GM10266 (cell line): ENCODE measurements around the gene STIM2.
"Not testable (repeated sequence)": the region's sequence is repeated elsewhere in the genome, so short reads cannot be mapped to it uniquely, and the experiment has no call there.

Experiments used
- DNase-seq: peaks from one replicate; pipeline ENCODE4 v3.0.0; 2012; ENCODE audit errors: extremely low spot score
- TF ChIP-seq, protein P1 (sequence below): IDR thresholded peaks from 2 replicates; pipeline ENCODE4 v1.5.1; 2012; ENCODE audit warnings: mild to moderate bottlenecking, low read depth; ENCODE audit not compliant: control insufficient read depth, insufficient read depth; ENCODE audit errors: missing control alignments

STIM2 gene

DNA sequence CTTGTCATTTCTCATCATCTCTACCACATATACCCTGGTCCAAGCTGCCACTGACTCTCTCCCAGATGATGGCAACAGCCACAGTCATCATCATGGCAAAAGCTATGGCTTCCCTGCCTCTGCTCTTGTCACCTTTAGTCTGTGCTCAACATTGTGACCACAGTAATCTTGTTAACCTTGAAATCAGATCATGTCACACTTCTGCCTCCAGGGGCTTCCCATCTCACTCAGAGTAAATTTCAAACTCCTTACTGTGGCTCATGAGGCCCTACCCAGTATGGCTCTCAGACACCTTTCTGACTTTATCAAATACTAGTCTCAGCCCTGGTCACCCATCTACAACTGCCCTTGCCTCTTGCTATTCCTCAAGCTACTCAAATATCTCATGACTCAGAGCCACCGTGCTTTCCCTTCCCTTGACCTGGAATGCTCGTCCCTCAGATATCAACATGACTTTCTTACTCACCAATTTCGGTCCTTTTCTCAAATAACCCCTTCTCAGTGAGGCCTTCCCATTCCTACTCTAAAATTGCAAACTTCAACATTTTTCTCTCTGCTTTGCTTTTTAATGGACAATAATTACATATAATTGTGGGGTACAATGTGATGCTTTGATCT, 41.1 kb upstream of the STIM2 start:
- no peak for DNase-seq
- TF ChIP-seq, protein P1, sequence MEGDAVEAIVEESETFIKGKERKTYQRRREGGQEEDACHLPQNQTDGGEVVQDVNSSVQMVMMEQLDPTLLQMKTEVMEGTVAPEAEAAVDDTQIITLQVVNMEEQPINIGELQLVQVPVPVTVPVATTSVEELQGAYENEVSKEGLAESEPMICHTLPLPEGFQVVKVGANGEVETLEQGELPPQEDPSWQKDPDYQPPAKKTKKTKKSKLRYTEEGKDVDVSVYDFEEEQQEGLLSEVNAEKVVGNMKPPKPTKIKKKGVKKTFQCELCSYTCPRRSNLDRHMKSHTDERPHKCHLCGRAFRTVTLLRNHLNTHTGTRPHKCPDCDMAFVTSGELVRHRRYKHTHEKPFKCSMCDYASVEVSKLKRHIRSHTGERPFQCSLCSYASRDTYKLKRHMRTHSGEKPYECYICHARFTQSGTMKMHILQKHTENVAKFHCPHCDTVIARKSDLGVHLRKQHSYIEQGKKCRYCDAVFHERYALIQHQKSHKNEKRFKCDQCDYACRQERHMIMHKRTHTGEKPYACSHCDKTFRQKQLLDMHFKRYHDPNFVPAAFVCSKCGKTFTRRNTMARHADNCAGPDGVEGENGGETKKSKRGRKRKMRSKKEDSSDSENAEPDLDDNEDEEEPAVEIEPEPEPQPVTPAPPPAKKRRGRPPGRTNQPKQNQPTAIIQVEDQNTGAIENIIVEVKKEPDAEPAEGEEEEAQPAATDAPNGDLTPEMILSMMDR = no peak

DNA sequence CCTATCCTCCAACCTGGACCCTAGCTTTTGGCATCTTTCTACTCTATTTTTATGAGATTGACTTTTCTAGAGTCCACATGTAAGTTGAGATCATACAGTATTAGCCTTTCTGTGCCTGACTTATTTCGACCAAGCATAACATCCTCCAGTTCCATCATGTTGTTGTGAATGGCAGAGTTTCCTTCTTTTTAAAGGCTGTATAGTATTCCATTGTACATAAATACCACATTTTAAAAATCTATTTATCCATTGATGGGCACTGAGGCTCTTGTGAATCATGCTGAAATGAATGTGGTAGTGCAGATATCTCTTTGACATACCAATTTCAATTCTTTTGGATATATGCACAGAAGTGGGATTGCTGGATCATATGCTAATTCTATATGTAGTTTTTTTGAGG, 40.3 kb upstream of the STIM2 start:
- DNase-seq = no peak
- TF ChIP-seq, protein P1 = no peak

DNA sequence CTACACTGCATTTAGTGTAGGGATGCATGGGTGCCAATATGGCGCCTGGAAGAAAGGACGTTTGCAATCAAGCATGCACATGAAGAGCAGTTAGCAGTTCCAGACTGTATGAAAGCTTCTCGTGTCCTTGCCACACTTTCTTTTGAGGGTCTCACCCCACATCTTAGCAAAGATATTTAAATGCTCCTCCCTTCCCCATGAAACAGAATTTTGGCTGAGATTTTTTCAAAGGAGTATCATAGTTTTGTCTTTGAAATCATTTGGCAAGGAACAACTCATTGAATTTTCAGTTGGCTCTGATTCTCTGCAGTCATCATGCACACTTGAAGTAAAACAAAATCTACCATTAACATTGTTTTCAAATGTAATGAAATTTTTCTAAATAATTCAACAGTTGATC, 39.6 kb upstream of the STIM2 start:
- TF ChIP-seq, protein P1 = no peak
- no peak for DNase-seq

DNA sequence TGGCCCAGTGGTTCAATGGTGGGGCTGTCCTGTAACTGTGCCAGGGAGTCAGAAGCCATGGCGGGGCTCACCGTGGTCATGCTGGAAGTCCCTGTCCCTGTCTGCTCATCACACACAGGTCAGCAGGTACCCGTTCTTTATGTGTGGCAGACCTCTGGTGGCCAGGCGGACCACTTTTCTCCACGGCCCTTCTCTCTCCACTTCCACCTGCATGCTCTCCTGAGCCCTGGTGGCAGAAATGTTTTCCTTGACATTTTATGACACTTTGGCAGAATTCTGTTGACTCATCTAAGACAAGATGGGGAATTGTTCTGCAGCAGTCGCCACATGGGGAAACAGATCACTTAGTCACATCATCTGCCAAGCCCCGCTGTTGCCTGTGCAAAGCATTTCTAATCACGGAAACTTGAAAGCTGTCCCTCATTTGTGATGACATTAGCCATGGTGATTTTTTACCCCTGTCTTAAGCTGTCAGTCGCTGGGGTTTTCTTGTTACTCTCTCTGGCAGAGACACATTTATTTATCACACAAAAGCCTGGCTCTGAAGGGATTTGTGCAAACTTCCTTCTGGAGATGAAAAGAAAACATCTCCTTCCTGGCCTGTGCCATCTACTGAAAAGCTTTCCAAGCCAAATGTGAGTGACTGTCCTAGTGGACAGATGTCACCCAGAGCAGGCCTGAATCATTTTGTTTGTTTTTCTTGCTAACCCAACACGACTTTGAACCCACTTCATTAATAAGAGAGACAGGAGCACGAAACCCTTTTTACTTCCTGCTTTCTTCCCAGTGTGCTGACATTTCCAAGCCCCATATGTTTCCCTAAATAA, 38.8 kb upstream of the STIM2 start:
- DNase-seq = no peak

DNA sequence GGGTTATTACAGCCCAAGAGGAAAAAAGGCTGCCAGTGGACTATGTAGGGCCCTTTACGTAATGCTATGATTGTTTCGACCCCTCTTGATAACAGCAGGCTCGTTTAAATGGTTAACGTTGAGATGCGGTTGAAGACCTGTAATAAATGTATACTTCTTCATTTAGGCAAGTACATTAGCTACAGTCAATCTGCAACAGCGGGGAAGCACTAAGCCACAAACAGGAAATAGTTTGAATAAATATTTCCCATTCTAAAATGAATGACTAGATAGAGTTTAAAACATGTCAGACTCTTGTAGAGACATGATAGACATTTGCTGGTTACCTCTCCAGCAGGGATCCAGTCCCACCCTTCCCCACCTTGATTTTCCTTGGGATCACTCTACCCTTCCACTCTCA, 38.1 kb upstream of the STIM2 start:
- TF ChIP-seq, protein P1 = no peak

More for the DNA sequence above, 38.8 kb upstream of the STIM2 start:
- TF ChIP-seq, protein P1 = no peak

DNA sequence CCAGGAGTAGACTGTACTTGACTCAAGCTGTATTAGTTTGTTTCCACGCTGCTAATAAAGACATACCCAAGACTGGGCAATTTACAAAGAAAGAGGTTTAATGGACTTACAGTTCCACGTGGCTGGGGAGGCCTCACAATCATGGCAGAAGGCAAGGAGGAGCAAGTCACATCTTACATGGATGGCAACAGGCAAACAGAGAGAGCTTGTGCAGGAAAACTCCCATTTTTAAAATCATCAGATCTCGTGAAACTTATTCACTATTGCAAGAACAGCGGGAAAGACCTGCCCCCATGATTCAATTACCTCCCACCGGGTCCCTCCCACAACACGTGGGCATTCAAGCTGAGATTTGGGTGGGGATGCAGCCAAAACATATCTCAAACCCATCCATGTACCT, 37.7 kb upstream of the STIM2 start:
- not testable (repeated sequence) for DNase-seq

More for the DNA sequence above, 38.1 kb upstream of the STIM2 start:
- no peak for DNase-seq

DNA sequence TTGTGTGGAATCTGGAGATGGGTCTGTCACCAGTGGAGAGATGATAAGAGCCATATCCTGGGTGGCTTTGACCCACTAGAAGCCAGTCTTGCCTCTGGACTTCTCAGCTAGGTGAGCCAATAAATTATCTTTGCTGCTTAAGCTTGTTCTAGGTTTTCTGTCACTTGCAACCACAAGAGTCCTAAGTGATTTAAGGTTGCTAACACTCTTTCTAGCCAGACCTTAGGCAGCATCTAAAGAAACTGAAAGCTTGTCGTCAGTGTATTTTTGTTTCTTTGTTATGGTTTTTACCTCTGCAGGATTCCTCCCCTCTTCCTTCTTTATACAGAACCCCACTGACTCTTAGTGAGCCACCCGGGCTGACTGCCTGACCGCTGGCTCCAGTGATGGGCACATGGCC, 37.1 kb upstream of the STIM2 start:
- DNase-seq = no peak
- TF ChIP-seq, protein P1 = no peak
